ENCODE data around the gene FAM153A. TPM values are rescaled to one million over a fixed set of nuclear protein-coding genes. Genes with fewer than 3 reads are reported as not detected.
"Not testable (repeated sequence)": the region's sequence is repeated elsewhere in the genome, so short reads cannot be mapped to it uniquely, and the experiment has no call there.

The FAM153A gene
- total and polyA plus RNA-seq, 2 of the 13 experiments (the other 11 are each of a cell fraction or from before 2014, with no cell fraction given) = not detected

GRCh38 chr5:177760954-177761353, 21.7 kb downstream of the FAM153A start:
- H3K4me2 ChIP-seq (ENCODE audit: low read depth, low read length); BruUV-seq (replicated peaks); FAIRE-seq; H3K4me1 ChIP-seq (ENCODE audit: insufficient read depth, low read length); H4K20me1 ChIP-seq (ENCODE audit: insufficient read depth, low read length); intact Hi-C loops (cut with micrococcal nuclease; ENCODE audit: unreplicated experiment); DNase-seq (ENCODE audit: low spot score); H3K4me3 ChIP-seq (replicated peaks in 1 of 3; ENCODE audit: insufficient read depth in 1 of 3, low read depth in 2 of 3, low read length in 3 of 3); ATAC-seq; H3K36me3 ChIP-seq (replicated peaks in 1 of 2; ENCODE audit: control insufficient read depth in 1 of 2, insufficient read depth in 2 of 2, low read length in 2 of 2); H3K9me3 ChIP-seq (ENCODE audit: low read length); CTCF ChIA-PET (ENCODE audit: low intra/inter-chr PET ratio, low total read pairs); H3K9ac ChIP-seq (ENCODE audit: insufficient read depth, low read depth, low read length); H3K27me3 ChIP-seq (ENCODE audit: control insufficient read depth in 1 of 2, insufficient read depth in 2 of 2, low read length in 2 of 2); H2AFZ ChIP-seq (ENCODE audit: low read length); H3K79me2 ChIP-seq (ENCODE audit: insufficient read depth, low read length); in situ Hi-C loops (cut with HindIII; ENCODE audit: extremely low pct_ligation_motif_present, low pct_unique_long_range_greater_than_20kb); H3K27ac ChIP-seq (ENCODE audit: extremely low read length, insufficient read depth, low read length); POLR2A ChIA-PET: not testable (repeated sequence)
- WGBS (ENCODE audit: low lambda C conversion rate) = 100% methylated on average over 1 of the region's 8 CpGs

- POLR2A ChIA-PET; H3K27me3 ChIP-seq (ENCODE audit: control insufficient read depth in 1 of 2, insufficient read depth in 2 of 2, low read length in 2 of 2); H3K4me3 ChIP-seq (replicated peaks in 1 of 3; ENCODE audit: insufficient read depth in 1 of 3, low read depth in 2 of 3, low read length in 3 of 3); H3K79me2 ChIP-seq (ENCODE audit: insufficient read depth, low read length); H3K9ac ChIP-seq (ENCODE audit: insufficient read depth, low read depth, low read length); FAIRE-seq; BruUV-seq (replicated peaks); H4K20me1 ChIP-seq (ENCODE audit: insufficient read depth, low read length); H3K4me2 ChIP-seq (ENCODE audit: low read depth, low read length); H3K36me3 ChIP-seq (replicated peaks in 1 of 2; ENCODE audit: control insufficient read depth in 1 of 2, insufficient read depth in 2 of 2, low read length in 2 of 2); H2AFZ ChIP-seq (ENCODE audit: low read length); ATAC-seq; CTCF ChIA-PET (ENCODE audit: low intra/inter-chr PET ratio, low total read pairs); DNase-seq (ENCODE audit: low spot score); H3K27ac ChIP-seq (ENCODE audit: extremely low read length, insufficient read depth, low read length); intact Hi-C loops (cut with micrococcal nuclease; ENCODE audit: unreplicated experiment); H3K4me1 ChIP-seq (ENCODE audit: insufficient read depth, low read length); in situ Hi-C loops (cut with HindIII; ENCODE audit: extremely low pct_ligation_motif_present, low pct_unique_long_range_greater_than_20kb); H3K9me3 ChIP-seq (ENCODE audit: low read length): not testable (repeated sequence)
- 0% methylated on average over 2 of the region's 2 CpGs for WGBS (ENCODE audit: low lambda C conversion rate)
Measured at GRCh38 chr5:177747354-177747753, 35.3 kb downstream of the FAM153A start.

- H3K4me2 ChIP-seq (ENCODE audit: low read depth, low read length); H3K79me2 ChIP-seq (ENCODE audit: insufficient read depth, low read length); H3K36me3 ChIP-seq (replicated peaks in 1 of 2; ENCODE audit: control insufficient read depth in 1 of 2, insufficient read depth in 2 of 2, low read length in 2 of 2); H3K27ac ChIP-seq (ENCODE audit: extremely low read length, insufficient read depth, low read length); H2AFZ ChIP-seq (ENCODE audit: low read length); H3K27me3 ChIP-seq (ENCODE audit: control insufficient read depth in 1 of 2, insufficient read depth in 2 of 2, low read length in 2 of 2); CTCF ChIA-PET (ENCODE audit: low intra/inter-chr PET ratio, low total read pairs); H3K9me3 ChIP-seq (ENCODE audit: low read length); ATAC-seq; H4K20me1 ChIP-seq (ENCODE audit: insufficient read depth, low read length); H3K4me1 ChIP-seq (ENCODE audit: insufficient read depth, low read length); intact Hi-C loops (cut with micrococcal nuclease; ENCODE audit: unreplicated experiment); FAIRE-seq; DNase-seq (ENCODE audit: low spot score); BruUV-seq (replicated peaks); in situ Hi-C loops (cut with HindIII; ENCODE audit: extremely low pct_ligation_motif_present, low pct_unique_long_range_greater_than_20kb); H3K9ac ChIP-seq (ENCODE audit: insufficient read depth, low read depth, low read length); POLR2A ChIA-PET; H3K4me3 ChIP-seq (replicated peaks in 1 of 3; ENCODE audit: insufficient read depth in 1 of 3, low read depth in 2 of 3, low read length in 3 of 3): not testable (repeated sequence)
- 75% methylated on average over 4 of the region's 7 CpGs for WGBS (ENCODE audit: low lambda C conversion rate)
Measured at GRCh38 chr5:177724858-177725257, 57.8 kb downstream of the FAM153A start.

GRCh38 chr5:177723831-177724485, 58.7 kb downstream of the FAM153A start:
- H3K4me2 ChIP-seq (ENCODE audit: low read depth, low read length); H3K27ac ChIP-seq (ENCODE audit: extremely low read length, insufficient read depth, low read length); H3K79me2 ChIP-seq (ENCODE audit: insufficient read depth, low read length); in situ Hi-C loops (cut with HindIII; ENCODE audit: extremely low pct_ligation_motif_present, low pct_unique_long_range_greater_than_20kb); H4K20me1 ChIP-seq (ENCODE audit: insufficient read depth, low read length); DNase-seq (ENCODE audit: low spot score); H2AFZ ChIP-seq (ENCODE audit: low read length); ATAC-seq; H3K4me3 ChIP-seq (replicated peaks in 1 of 3; ENCODE audit: insufficient read depth in 1 of 3, low read depth in 2 of 3, low read length in 3 of 3); POLR2A ChIA-PET; H3K9me3 ChIP-seq (ENCODE audit: low read length); H3K4me1 ChIP-seq (ENCODE audit: insufficient read depth, low read length); H3K27me3 ChIP-seq (ENCODE audit: control insufficient read depth in 1 of 2, insufficient read depth in 2 of 2, low read length in 2 of 2); H3K9ac ChIP-seq (ENCODE audit: insufficient read depth, low read depth, low read length); FAIRE-seq; H3K36me3 ChIP-seq (replicated peaks in 1 of 2; ENCODE audit: control insufficient read depth in 1 of 2, insufficient read depth in 2 of 2, low read length in 2 of 2); BruUV-seq (replicated peaks); intact Hi-C loops (cut with micrococcal nuclease; ENCODE audit: unreplicated experiment); CTCF ChIA-PET (ENCODE audit: low intra/inter-chr PET ratio, low total read pairs): not testable (repeated sequence)
- 83% methylated on average over 2 of the region's 6 CpGs for WGBS (ENCODE audit: low lambda C conversion rate)

Measured in HepG2 (cell line).